Measurements from ENCODE around the gene SRXN1.
"Not testable (repeated sequence)": the region's sequence is repeated elsewhere in the genome, so short reads cannot be mapped to it uniquely, and the experiment has no call there.

DNA sequence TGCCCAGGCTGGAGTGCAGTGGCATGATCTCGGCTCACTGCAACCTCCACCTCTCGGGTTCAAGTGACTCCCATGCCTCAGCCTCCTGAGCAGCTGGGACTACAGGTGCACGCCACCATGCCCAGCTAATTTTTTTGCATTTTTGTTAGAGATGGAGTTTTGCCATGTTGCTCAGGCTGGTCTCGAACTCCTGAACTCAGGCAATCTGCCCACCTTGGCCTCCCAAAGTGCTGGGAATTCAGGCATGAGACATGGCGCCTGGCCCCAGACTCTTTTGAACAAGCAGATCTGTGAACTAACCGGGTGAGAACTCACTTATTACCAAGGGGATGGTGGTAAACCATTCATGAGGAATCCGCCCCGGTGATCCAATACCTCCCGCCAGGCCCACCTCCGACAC lies 40.8 kb upstream of the SRXN1 start:
- not testable (repeated sequence) for TF ChIP-seq CTCF (IDR thresholded peaks at IDR 0.05; ENCODE audit: low read length); EZH2 (IDR thresholded peaks at IDR 0.05; ENCODE audit: borderline replicate concordance, low read length)

Measured in OCI-LY1 (cell line).